Hepatocyte (in vitro differentiated cells): ENCODE results near the gene DOCK2. TPM values are rescaled to one million over a fixed set of nuclear protein-coding genes. Genes with fewer than 3 reads are reported as not detected.

Source experiments
- DNase-seq: peaks from one replicate; pipeline ENCODE4 v3.0.0-alpha.2; 2016; ENCODE audit warnings: low spot score
- H2AFZ ChIP-seq: fragments of 200-600 bp; sonication (generic); 2 replicates; pipeline ENCODE4 v1.6.0; 2016; ENCODE audit warnings: antibody characterized with exemption, mild to moderate bottlenecking
- H3K27ac ChIP-seq: fragments of 200-600 bp; sonication (generic); 2 replicates; pipeline ENCODE4 v1.5.1; 2016; ENCODE audit warnings: mild to moderate bottlenecking
- H3K27me3 ChIP-seq: fragments of 200-600 bp; sonication (generic); 2 replicates; pipeline ENCODE4 v1.6.1; 2016
- H3K36me3 ChIP-seq: fragments of 200-600 bp; sonication (generic); replicated peaks from 2 replicates; pipeline ENCODE4 v1.5.1; 2016; ENCODE audit warnings: low read depth; ENCODE audit not compliant: insufficient read depth
- H3K4me1 ChIP-seq: fragments of 200-600 bp; sonication (generic); 2 replicates; pipeline ENCODE4 v1.5.1; 2016; ENCODE audit warnings: mild to moderate bottlenecking, moderate library complexity; ENCODE audit not compliant: insufficient read depth
- H3K4me2 ChIP-seq: fragments of 200-600 bp; sonication (generic); 2 replicates; pipeline ENCODE4 v1.6.0; 2016
- H3K4me3 ChIP-seq: fragments of 200-600 bp; sonication (generic); 2 replicates; pipeline ENCODE4 v1.5.1; 2016; ENCODE audit warnings: mild to moderate bottlenecking
- H3K79me2 ChIP-seq: fragments of 200-600 bp; sonication (generic); 2 replicates; pipeline ENCODE4 v1.6.0; 2017; ENCODE audit warnings: mild to moderate bottlenecking
- H3K9me2 ChIP-seq: fragments of 200-600 bp; sonication (generic); replicated peaks from 2 replicates; pipeline ENCODE4 v1.6.0; 2017; ENCODE audit warnings: mild to moderate bottlenecking; ENCODE audit not compliant: insufficient read depth
- H3K9me3 ChIP-seq: fragments of 200-600 bp; sonication (generic); 2 replicates; pipeline ENCODE4 v1.5.1; 2016; ENCODE audit warnings: low read depth, mild to moderate bottlenecking
- H4K20me1 ChIP-seq: fragments of 200-600 bp; sonication (generic); 2 replicates; pipeline ENCODE4 v1.6.0; 2016; ENCODE audit warnings: mild to moderate bottlenecking; ENCODE audit not compliant: insufficient read depth, poor library complexity, severe bottlenecking
- EZH2 ChIP-seq: fragments of 200-600 bp; sonication (generic); IDR thresholded peaks from 2 replicates; pipeline ENCODE4 v1.6.1; 2016; ENCODE audit warnings: antibody characterized with exemption, mild to moderate bottlenecking, borderline replicate concordance
- EZH2phosphoT487 ChIP-seq: fragments of 200-600 bp; sonication (generic); IDR thresholded peaks from one replicate; pipeline ENCODE4 v1.6.1; 2018; ENCODE audit warnings: antibody characterized with exemption, mild to moderate bottlenecking, low read depth, moderate library complexity; ENCODE audit not compliant: unreplicated experiment, severe bottlenecking
- WGBS: methylation state at CpG from one replicate; pipeline ENCODE4 v1.1.6; 2016; ENCODE audit warnings: low lambda C conversion rate; ENCODE audit errors: missing lambda C conversion rate; 5-methylcytosine and 5-hydroxymethylcytosine counted together
- polyA plus RNA-seq: library from polyadenylated mRNA; unstranded; fragments of >200 nt; fragmentation: Nextera tagmentation; extraction: Ambion mirVana; gene quantifications from 2 replicates; pipeline ENCODE4 v1.2.1, GENCODE V29; 2016
- total RNA-seq: library from RNA; depleted of rRNA; stranded (reverse); fragments of >200 nt; gene quantifications from 2 replicates; pipeline ENCODE4 v1.2.3, GENCODE V29; 2014
- TF ChIP-seq, protein P1 (sequence below): fragments of 200-600 bp; sonication (generic); IDR thresholded peaks from 2 replicates; pipeline ENCODE4 v1.5.1; 2016; ENCODE audit warnings: antibody characterized with exemption, mild to moderate bottlenecking; ENCODE audit not compliant: poor library complexity

Gene DOCK2
- total and polyA plus RNA-seq, 2 experiments from 2014 or later: 0.60 TPM; not detected in 1

DNA sequence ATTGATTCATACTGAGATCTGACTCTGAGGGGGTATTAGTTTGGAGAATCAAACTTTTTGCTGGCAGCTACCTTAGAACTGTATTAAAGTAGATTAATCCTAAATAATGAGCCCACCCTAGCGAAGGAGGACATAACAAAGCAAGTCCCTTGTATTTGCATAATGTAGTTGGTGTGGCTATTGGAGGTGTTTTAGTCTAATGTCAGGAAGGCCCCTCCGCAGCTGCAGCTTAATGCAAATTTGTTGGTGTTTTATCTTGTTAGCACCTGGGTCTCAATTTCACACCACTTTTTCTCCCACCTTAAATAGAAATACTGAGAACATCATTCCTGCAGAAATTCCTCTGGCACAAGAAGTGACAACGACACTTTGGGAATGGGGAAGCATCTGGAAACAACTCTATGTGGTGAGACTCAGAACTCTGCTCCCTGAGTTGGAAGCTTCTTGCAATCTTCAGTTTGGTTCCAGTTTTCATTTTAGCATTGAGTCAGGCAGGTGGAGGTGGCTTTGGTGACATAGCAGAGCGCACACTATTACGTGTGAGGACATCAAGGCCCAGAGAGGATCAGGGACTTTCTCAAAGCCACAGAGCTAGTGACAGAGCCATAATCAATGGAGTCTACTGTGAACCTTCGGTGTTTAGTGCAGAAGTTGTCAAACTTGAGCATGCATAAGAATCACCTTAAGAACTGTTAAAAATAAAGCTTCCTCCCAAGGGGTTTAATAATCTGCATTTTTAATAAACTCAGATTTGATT lies 33.9 kb downstream of the DOCK2 start:
- no peaks in the 10 kb centered on the region for H3K9me2 ChIP-seq
- H2AFZ ChIP-seq: no peak overlapping the region
- peaks cover 22% of the 10 kb centered on the region for H3K27me3 ChIP-seq
- TF ChIP-seq, protein P1, sequence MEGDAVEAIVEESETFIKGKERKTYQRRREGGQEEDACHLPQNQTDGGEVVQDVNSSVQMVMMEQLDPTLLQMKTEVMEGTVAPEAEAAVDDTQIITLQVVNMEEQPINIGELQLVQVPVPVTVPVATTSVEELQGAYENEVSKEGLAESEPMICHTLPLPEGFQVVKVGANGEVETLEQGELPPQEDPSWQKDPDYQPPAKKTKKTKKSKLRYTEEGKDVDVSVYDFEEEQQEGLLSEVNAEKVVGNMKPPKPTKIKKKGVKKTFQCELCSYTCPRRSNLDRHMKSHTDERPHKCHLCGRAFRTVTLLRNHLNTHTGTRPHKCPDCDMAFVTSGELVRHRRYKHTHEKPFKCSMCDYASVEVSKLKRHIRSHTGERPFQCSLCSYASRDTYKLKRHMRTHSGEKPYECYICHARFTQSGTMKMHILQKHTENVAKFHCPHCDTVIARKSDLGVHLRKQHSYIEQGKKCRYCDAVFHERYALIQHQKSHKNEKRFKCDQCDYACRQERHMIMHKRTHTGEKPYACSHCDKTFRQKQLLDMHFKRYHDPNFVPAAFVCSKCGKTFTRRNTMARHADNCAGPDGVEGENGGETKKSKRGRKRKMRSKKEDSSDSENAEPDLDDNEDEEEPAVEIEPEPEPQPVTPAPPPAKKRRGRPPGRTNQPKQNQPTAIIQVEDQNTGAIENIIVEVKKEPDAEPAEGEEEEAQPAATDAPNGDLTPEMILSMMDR: no peak
- TF ChIP-seq EZH2: no peak
- no peak for TF ChIP-seq EZH2phosphoT487
- no peaks in the 10 kb centered on the region for H3K36me3 ChIP-seq
- H3K9me3 ChIP-seq: no peaks in the 10 kb centered on the region
- DNase-seq: no peak
- H3K4me3 ChIP-seq: no peak overlapping the region
- no peak overlapping the region for H3K27ac ChIP-seq
- no peaks in the 10 kb centered on the region for H3K4me1 ChIP-seq
- H3K79me2 ChIP-seq: no peaks in the 10 kb centered on the region
- H3K4me2 ChIP-seq: no peak overlapping the region
- H4K20me1 ChIP-seq: no peaks in the 10 kb centered on the region
- WGBS: 72% methylated on average over 6 of the region's 6 CpGs

DNA sequence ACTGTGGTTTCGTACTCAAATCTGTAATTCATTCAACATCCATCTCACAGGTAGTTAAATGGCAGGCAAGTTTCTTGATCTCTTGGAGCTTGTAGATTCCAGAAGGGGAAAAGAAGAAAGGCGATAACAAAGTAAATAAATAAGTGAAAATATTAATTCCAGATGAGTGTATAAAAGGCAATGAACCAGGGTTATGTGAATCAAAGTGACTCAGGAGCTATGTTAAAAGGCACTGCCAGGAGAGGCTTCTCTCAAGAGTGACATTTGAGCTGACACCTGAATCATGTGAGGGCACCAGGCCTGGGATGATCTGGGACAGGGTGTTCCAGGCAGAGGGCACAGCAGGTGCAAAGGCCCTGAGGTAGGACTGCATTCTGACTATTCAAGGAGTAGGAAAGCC lies 45.0 kb downstream of the DOCK2 start:
- Histone ChIP-seq H3K27me3 (no peaks in the 10 kb centered on the region), H4K20me1 (no peaks in the 10 kb centered on the region), H3K4me3 (no peak overlapping the region), H3K4me1 (no peaks in the 10 kb centered on the region), H3K4me2 (no peak overlapping the region), H2AFZ (no peak overlapping the region), H3K9me2 (no peaks in the 10 kb centered on the region), H3K36me3 (no peaks in the 10 kb centered on the region), H3K27ac (no peak overlapping the region), H3K79me2 (no peaks in the 10 kb centered on the region), H3K9me3 (no peaks in the 10 kb centered on the region)
- no peak for DNase-seq
- no peak for TF ChIP-seq EZH2
- 76% methylated on average over 2 of the region's 2 CpGs for WGBS

DNA sequence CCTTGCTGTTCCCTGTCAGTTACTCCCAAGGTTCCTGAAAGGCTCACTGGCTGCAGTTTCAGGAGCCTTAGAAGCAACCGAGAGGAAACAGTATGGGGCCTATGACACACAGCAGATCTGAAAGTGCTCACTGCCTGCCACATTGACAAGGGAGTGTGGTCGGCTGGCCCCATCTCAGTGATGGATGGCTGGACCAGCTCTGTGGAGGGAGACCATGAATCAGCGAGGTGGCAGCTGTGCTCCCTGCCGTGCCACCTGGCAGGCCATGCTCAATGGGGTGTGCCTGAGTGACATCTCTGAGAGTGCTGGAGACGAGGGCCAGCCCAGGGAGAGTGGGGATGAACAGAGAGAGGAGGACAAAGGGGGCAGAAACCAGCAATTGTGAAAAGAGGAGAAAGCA lies 49.1 kb downstream of the DOCK2 start:
- no peak overlapping the region for H3K27ac ChIP-seq
- TF ChIP-seq EZH2: no peak
- TF ChIP-seq, protein P1: no peak
- TF ChIP-seq EZH2phosphoT487: no peak
- H3K36me3 ChIP-seq: no peaks in the 10 kb centered on the region
- WGBS: 64% methylated on average over 5 of the region's 5 CpGs
- H3K27me3 ChIP-seq: peaks cover 5% of the 10 kb centered on the region
- no peaks in the 10 kb centered on the region for H3K9me2 ChIP-seq
- H4K20me1 ChIP-seq: no peaks in the 10 kb centered on the region
- no peak for DNase-seq
- no peak overlapping the region for H2AFZ ChIP-seq
- H3K4me1 ChIP-seq: no peaks in the 10 kb centered on the region
- no peaks in the 10 kb centered on the region for H3K9me3 ChIP-seq
- no peak overlapping the region for H3K4me3 ChIP-seq
- H3K4me2 ChIP-seq: no peak overlapping the region
- no peaks in the 10 kb centered on the region for H3K79me2 ChIP-seq

DNA sequence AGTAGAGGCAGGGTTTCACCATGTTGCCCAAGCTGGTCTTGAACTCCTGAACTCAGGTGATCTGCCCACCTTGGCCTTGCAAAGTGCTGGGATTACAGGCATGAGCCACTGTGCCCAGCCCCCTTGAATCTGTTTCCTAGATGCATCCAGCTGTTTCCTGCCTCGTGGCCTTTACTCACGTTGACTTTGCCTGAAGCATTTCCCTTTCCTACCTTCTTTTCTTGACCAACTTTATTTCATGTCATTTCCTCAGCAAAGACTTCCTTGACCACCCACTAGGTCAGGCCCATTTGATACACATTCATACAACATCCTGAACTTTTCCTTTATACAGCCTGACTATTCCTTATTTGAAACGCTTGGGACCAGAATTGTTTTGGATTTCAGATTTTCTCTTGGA lies 51.0 kb downstream of the DOCK2 start:
- no peak overlapping the region for H2AFZ ChIP-seq
- no peak overlapping the region for H3K4me2 ChIP-seq
- H3K27ac ChIP-seq: no peak overlapping the region
- DNase-seq: no peak
- no peaks in the 10 kb centered on the region for H3K79me2 ChIP-seq
- H3K27me3 ChIP-seq: peaks cover 5% of the 10 kb centered on the region
- TF ChIP-seq EZH2phosphoT487 (no peak), EZH2 (no peak)
- TF ChIP-seq, protein P1: no peak
- H3K9me2 ChIP-seq: no peaks in the 10 kb centered on the region
- H3K9me3 ChIP-seq: no peaks in the 10 kb centered on the region
- WGBS: 78% methylated on average over 3 of the region's 3 CpGs
- H3K4me3 ChIP-seq: no peak overlapping the region
- H3K36me3 ChIP-seq: no peaks in the 10 kb centered on the region
- no peaks in the 10 kb centered on the region for H3K4me1 ChIP-seq
- no peaks in the 10 kb centered on the region for H4K20me1 ChIP-seq
